HFF-Myc (cell line): ENCODE results near the gene RIPK1.
A peak's percentile ranks its signal among the peaks of the same experiment; 100 is the strongest.
"Not testable (repeated sequence)": the region's sequence is repeated elsewhere in the genome, so short reads cannot be mapped to it uniquely, and the experiment has no call there.

Source experiments
- DNase-seq: peaks from one replicate; pipeline ENCODE4 v3.0.0-alpha.2; 2011; ENCODE audit warnings: low read depth; ENCODE audit errors: extremely low read depth
- H3K4me3 ChIP-seq: replicated peaks from 2 replicates; pipeline ENCODE4 v1.5.1; 2011; ENCODE audit warnings: low read depth, mild to moderate bottlenecking, control low read depth, low read length
- CTCF ChIP-seq: IDR thresholded peaks from 2 replicates; pipeline ENCODE4 v1.5.1; 2012; ENCODE audit warnings: mild to moderate bottlenecking, low read depth, low read length, control low read depth; ENCODE audit errors: missing control alignments

RIPK1 gene

DNA sequence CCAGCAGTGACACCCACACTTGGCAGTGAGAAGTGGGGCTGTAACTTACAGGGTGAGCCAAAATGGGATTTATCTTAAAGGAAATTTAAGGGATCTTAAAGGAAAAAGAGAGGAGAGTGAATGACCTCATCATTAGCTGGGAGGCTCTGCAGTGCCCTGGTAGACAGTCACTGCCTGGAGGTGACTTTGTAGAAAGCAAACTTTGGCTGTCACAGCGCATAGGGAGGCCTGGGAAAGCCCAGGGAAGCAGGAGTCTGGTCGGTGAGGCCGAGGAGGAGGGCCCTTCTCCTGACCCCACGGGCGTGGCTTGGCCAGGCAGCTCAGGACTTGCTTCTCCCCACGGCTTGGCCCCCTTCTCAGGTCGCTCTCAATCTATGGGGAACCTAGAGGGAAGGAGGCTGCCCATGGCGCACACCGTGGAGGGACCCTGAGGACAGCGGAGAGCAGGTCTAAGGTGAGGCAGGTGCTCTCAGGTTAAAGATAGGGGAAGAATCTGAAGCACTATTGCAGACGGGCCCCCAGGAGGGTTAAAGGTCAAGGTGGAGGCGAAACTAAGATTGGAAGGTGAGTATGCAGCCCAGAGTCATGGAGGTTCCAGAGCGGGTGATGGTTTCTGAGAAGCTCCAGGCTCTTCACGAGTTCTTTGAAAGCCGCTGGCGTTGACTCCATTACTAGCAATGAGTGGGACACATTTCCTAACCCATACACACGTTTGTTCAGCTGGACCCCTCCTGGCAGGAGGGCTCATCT lies 15.6 kb upstream of the RIPK1 start:
- no peak for TF ChIP-seq CTCF
- H3K4me3 ChIP-seq, result no peak overlapping the region
- DNase-seq, result no peak

DNA sequence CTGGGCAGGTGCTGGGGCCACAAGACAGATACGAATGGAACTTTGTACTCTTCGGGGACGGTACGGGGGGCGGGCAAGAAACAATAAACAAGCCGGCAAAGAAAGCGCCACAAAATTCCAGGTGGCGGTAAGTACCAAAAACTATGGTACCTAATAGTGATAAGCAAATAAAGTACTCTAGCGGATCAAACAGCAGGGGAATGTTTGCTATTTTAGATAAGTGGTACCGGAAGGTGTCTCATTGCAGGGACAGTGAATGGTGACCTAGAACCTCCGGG lies 15.1 kb upstream of the RIPK1 start:
- TF ChIP-seq CTCF, result no peak
- no peak overlapping the region for H3K4me3 ChIP-seq
- no peak for DNase-seq

DNA sequence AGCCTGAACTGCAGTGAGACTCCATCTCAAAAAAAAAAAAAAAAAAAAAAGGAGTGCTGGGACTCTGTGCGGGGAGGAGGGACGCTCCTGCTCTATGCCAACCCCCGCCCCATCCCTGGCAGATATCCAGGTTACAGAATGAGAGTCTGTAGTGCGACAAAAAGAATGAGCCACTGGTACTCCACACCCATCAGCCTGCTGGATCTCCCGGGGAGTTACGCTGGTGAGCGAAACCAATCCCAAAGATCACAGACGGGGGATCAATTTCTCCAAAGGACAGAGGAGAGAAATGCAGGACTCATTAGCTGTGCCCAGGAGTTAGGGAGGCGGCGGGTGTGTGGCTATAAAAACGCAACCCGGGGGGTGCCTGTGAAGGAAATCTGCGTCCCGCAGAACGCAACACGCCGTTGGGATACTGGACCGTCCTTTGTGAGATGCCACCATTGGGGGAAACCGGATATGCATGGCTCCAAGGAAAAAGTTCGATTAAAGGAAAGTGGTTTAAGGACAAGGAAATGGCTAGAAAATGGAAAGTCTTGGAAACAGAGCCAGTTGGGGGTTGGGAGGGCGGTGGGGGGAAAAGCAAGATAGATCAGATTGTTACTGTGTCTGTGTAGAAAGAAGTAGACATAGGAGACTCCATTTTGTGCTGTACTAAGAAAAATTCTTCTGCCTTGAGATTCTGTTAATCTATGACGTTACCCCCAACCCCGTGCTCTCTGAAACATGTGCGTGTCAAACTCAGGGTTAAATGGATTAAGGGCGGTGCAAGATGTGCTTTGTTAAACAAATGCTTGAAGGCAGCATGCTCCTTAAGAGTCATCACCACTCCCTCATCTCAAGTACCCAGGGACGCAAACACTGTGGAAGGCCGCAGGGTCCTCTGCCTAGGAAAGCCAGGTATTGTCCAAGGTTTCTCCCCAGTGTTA lies 13.8 kb upstream of the RIPK1 start:
- H3K4me3 ChIP-seq, result peak overlapping the region; percentile 12; the same call in 1 of the 2 replicates
- not testable (repeated sequence) for DNase-seq

DNA sequence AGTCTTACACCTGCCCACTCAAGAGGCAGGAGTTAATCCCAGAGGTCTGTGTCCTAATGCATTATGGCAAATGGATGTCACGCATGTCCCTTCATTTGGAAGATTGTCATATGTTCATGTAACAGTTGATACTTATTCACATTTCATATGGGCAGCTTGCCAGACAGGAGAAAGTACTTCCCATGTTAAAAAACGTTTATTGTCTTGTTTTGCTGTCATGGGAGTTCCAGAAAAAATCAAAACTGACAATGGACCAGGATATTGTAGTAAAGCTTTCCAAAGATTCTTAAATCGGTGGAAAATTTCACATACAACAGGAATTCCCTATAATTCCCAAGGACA lies 13.2 kb upstream of the RIPK1 start:
- H3K4me3 ChIP-seq, DNase-seq: not testable (repeated sequence)

DNA sequence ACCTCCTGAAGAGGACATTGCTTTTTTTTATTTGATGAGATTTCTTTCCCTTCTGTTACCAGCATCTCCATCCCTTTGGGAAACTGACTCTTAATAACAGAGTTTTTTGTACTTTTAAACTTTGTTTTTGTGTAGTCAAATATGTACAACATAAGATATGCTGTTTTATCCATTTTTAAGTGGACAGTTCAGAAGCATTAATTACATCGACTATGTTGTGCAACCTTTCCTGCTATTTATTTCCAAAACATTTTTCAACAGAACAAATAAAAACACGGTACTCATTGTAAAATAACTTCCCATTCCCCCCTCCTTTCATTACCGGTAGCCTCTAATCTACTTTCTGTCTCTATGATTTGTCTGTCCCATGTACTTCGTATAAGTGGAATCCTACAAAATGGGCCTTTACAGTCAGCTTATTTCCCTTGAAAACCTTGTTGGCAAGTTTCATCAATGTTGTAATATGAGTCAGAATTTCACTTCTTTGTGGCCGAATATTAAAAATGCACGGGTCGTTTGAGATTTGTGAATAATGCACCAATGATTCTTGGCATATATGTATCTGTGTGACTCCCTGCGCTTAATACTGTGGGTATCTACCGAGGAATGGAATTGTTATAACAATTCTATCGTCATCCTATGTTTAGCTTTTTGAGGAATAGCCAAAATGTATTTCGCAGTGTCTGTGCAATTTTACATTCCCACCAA lies 11.1 kb upstream of the RIPK1 start:
- no peak for DNase-seq
- TF ChIP-seq CTCF, result no peak
- H3K4me3 ChIP-seq, result no peak overlapping the region

GRCh38 chr6:3058957-3059356 lies 9.3 kb upstream of the RIPK1 start:
- no peak overlapping the region for H3K4me3 ChIP-seq
- TF ChIP-seq CTCF, result no peak
- no peak for DNase-seq

GRCh38 chr6:3060092-3060491 lies 8.2 kb upstream of the RIPK1 start:
- not testable (repeated sequence) for DNase-seq, H3K4me3 ChIP-seq

GRCh38 chr6:3061501-3061941 lies 6.8 kb upstream of the RIPK1 start:
- no peak for TF ChIP-seq CTCF
- no peak overlapping the region for H3K4me3 ChIP-seq
- no peak for DNase-seq

DNA sequence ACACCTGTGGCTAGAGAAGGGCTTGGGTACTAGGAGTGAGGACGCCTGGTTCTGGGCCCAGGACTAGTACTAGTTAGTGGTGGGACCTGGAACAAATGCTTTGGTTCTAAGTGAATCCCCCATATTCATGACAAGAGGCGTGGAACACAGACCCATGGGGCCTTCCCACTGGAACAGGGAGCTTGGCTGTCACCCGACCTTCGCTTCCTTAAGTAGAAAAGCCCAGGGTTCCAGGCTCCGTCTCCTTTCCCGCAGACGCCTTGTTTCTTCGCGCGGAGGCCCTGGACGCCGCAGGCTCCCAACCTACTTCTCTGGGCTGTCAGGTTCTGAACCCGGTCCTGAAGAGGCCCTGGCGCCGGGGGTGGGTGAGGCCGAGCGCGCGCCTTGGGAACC lies 5.0 kb upstream of the RIPK1 start:
- peak overlapping the region; percentile 55 for H3K4me3 ChIP-seq
- not testable (repeated sequence) for DNase-seq
